ENCODE data around the gene CDC42EP2.

- no peak for TF ChIP-seq POLR2A (IDR thresholded peaks at IDR 0.05)
- TF ChIP-seq, protein P1, sequence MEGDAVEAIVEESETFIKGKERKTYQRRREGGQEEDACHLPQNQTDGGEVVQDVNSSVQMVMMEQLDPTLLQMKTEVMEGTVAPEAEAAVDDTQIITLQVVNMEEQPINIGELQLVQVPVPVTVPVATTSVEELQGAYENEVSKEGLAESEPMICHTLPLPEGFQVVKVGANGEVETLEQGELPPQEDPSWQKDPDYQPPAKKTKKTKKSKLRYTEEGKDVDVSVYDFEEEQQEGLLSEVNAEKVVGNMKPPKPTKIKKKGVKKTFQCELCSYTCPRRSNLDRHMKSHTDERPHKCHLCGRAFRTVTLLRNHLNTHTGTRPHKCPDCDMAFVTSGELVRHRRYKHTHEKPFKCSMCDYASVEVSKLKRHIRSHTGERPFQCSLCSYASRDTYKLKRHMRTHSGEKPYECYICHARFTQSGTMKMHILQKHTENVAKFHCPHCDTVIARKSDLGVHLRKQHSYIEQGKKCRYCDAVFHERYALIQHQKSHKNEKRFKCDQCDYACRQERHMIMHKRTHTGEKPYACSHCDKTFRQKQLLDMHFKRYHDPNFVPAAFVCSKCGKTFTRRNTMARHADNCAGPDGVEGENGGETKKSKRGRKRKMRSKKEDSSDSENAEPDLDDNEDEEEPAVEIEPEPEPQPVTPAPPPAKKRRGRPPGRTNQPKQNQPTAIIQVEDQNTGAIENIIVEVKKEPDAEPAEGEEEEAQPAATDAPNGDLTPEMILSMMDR (IDR thresholded peaks at IDR 0.05), result no peak
These were observed 10.6 kb upstream of the CDC42EP2 start for GRCh38 chr11:65304110-65304509.
